RPMI8226 (cell line): ENCODE data around the gene RALA.
"Not testable (repeated sequence)": the region's sequence is repeated elsewhere in the genome, so short reads cannot be mapped to it uniquely, and the experiment has no call there.

Experiments used
- DNase-seq: peaks from one replicate; pipeline ENCODE4 v3.0.0-alpha.2; 2015

The RALA gene

DNA sequence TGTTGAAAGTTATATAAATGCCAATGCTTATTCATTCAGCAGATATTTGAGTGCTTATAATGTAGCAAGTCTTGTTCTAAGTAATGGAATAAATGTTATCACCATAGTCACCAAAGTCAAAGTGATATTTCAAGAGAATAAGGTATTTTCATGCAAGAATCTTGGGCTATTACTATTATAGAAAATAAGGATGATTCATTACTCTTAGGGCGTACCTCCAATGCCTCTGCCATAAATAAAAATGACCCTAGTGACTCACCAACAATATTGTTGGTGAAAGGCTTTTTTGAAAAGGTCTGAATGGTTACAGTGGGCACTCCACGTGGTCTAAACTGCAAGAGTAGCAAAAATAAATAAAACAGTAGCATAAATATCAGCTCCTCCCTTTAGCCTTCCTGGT is 68.4 kb downstream of the RALA start:
- no peak for DNase-seq

DNA sequence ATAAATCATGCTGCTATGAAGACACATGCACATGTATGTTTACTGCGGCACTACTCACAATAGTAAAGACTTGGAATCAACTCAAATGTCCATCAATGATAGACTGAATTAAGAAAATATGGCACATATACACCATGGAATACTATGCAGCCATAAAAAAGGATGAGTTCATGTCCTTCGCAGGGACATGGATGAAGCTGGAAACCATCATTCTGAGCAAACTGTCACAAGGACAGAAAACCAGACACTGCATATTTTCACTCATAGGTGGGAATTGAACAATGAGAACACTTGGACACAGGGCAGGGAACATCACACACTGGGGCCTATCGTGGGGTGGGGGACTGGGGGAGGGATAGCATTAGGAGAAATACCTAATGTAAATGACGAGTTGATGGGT is 69.7 kb downstream of the RALA start:
- DNase-seq, result not testable (repeated sequence)

DNA sequence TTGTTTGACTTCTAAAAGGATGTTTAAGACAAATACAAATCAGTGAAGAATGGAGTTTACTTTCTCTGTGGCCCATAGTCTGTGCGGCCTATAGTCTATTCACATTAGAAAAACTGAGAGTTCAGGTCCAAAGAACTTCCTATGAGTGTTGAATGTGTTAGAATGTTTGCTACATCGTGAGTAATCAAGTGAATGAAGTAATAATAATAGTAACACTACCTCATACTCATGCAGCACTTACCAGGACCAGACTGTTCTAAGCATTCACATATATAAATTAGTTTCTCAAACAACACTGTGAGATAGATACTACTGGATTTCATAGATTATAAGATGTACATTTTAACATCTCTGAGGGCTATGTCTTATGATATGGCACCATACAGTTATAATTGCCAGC is 70.4 kb downstream of the RALA start:
- no peak for DNase-seq

DNA sequence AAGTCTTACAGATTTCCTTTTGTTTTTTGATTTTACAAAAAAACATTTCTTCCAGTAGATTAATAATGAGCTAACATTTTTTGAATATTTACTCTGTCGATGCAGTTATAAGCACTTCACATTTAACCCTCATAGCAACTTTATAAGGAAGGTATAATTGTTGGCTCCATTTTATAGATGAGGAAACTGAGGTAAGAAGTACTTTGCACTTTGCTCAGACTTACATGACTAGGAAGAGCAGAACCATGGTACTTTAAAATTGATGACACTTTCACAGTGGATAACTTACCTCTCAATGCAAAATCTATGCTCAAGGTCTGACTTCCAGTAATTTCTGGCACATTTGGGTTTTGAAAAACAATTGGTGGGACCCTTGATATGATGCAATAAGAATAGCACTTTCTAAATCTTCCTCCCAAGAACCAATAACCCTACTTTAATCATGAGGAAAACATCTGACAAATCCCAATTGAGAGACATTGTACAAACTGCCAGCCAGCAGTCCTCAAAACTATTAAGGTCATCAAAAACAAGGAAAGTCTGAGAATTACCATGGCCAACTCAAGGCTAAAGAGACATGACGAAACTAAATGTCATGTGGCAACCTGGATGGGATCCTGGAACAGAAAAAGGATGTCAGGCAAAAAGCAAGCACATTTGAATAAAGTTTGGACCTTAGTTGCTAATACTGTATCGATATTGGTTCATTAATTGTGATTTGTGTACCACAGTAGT is 72.6 kb downstream of the RALA start:
- DNase-seq, result no peak

DNA sequence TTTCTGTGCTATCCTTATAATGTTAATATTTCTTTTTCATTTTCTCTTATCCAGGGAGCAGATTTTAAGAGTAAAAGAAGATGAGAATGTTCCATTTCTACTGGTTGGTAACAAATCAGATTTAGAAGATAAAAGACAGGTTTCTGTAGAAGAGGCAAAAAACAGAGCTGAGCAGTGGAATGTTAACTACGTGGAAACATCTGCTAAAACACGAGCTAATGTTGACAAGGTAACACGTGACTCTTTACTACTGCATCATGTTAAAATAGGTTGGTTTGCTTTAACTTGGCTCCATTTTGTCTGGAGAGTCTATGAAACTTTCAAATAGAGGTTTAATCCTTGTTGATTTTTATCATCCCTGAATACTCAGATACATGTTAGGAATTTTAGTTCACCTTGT is 73.3 kb downstream of the RALA start:
- DNase-seq, result no peak

DNA sequence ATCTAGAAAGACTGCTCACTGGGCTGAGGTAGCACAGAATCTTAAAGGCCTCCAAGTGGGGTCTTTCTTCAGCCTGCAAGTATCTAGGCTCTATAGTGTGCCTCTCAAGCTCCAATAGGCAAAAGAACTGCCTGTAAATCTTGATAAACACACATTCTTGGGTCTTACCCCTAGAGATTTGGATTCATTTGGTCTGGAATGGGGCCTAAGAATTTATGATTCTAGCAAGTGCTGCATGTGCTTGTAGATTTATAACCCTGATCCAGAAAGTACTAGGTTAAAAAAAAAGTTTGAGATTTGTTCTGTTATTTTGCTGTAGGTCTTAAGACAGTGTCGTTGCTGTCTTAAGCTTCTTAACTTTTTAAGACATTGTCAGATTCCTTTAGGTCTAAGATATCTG is 74.1 kb downstream of the RALA start:
- DNase-seq, result no peak

DNA sequence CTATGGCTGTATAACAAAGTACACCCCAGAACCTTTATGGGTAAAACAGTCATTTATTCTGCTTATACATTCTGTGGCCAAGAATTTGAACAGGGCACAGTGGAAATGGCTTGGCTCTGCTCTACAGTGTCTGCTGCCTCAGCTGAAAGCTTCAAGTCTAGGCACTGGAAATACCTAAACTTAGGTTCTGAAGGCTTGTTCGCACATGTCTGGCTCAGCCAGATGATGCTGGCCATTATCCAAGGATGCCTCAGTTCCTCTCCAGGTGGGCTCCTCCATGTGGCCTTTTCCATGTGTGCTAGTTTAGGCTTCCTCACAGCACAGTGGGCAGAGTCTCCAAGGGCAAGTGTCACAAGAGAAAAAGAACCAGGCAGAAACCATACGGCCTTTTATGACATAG is 76.8 kb downstream of the RALA start:
- no peak for DNase-seq

DNA sequence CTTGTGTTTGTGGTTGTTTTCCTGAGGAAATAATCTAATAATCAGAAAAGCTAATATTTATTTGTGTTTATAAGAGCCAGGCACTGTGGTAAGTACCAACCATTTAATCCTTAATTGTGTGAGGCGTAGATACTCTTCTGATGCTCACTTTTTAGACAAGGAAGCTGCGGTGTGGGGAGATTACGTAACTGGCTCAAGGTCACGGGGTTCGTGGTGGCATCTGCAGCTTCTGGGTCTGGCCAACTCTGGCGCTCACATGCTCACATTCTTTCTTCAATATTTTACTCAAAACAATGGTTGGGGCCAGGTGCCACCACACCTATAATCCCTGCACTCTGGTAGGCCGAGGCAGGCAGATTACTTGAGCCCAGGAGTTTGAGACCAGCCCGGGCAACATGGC is 77.6 kb downstream of the RALA start:
- no peak for DNase-seq

DNA sequence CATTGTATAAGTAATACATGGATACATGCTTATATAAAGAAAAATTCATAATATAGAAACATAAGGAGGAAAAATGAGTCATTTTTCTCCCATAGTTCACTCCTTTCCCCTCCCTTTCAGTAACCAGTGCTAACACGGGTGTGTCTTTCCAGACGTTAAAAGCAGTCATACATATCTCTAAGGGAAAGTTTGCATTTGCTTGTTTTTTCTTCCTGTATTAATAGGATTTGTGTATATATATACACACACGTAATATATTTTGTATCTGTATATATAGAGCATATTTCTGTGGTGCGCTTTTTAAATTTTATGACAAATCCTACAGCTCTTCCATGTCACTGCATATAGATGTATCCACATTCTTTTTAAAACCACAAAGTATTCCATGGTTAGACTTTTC is 78.8 kb downstream of the RALA start:
- DNase-seq, result no peak

DNA sequence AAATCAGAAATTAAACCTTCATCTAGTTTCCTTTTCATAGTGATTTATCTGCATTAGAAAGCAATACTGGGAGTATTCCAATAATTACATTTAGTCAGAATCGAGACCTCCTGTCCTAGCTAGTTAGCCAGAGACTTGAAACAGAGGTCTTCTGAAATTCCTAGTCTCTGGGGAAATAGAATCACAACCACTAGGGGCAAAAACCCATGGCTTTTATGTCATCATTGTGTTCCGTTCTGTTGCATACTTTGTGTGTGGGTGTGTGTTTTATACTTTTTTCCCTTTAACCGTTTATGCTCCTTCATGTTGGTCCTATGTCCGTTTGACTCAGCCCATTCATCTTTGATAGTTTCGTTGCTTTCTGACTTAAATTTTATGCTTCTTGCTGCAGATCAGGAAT is 79.8 kb downstream of the RALA start:
- no peak for DNase-seq

DNA sequence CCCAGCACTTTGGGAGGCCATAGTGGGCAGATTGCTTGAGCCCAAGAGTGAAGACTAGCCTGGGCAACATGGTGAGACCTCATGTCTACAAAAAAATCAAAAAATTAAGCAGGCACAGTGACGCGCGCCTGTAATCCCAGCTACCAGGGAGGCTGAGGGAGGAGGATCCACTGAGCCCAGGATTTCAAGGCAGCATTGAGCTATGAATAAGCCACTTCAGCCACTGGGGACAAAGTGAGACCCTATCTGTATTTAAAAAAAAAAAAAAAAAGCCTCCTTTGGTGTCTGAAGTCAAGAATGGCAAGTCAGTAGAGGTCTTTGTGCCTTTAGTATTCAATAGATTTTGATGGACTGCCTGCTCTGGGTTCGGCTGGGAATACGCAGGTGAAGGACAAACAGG is 85.7 kb downstream of the RALA start:
- DNase-seq, result no peak

DNA sequence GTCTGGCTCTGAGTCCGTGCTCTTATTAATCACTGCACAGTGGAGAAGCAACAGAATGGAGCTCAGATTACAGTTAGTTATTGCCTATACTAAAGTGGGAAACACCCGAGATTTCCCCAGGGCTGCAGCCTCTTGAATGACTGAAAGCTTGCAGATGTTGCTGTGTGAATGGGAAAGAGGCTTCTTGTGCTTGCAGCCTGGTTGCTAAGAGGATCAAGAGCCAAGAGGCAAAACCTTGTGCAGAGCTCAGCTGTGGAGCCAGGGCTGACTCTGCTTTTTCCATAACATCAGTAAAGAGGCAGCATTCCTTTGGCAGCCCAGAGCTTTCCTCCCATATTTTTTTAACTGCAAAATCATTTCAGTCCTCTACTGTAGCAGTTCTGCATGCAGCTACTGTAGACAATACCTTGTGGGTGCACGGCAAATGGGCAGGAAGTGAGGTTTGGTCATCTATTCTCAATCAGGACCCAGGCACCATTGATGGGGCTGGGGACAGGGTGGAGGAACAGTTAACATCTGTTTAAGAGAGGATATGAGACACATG is 86.5 kb downstream of the RALA start:
- DNase-seq, result no peak

DNA sequence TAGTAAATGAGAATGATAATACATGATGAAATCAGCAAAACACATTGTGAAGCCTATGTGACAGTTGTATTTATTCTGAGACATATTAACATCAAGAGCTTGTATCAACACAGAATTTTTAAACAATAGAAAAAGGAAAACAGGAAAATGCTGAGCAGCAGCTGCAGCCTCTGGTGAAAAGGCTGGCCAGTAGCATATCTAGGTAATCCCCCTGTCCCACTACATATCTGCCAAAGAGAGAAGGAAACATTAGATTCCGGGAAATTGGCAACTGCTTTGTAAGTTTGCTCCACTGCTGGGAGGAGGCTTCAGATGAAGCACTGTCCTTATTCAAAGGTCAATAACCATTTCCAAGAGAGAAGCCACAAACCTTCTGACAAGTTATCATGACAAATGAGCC is 89.4 kb downstream of the RALA start:
- DNase-seq, result no peak

DNA sequence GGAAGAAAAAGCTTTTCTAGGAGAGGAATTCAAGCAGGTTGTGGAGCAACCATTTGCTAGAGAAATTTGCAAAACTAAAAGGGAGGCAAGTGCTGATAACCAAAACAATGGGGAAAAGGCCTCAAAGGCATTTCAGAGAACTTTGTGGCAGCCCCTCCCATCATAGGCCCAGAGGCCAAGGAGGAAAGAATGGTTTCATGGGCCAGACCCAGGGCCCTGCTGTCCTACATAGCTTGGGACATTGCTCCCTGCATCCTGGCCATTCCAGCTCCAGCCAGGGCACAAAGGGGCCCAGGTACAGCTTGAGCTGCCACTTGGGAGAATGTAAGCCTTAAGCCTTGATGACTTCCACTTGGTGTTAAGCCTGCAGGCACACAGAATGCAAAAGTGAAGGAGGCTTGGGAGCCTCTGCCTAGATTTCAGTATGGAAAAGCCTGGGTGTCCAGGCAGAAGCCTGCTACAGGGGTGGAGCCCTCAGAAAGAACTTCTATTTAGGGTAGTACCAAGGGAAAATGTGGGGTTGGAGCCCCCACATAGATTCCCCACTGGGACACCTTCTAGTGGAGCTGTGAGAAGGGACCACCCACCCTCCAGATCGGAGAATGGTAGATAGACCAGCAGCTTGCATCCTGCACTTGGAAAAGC is 91.2 kb downstream of the RALA start:
- no peak for DNase-seq

DNA sequence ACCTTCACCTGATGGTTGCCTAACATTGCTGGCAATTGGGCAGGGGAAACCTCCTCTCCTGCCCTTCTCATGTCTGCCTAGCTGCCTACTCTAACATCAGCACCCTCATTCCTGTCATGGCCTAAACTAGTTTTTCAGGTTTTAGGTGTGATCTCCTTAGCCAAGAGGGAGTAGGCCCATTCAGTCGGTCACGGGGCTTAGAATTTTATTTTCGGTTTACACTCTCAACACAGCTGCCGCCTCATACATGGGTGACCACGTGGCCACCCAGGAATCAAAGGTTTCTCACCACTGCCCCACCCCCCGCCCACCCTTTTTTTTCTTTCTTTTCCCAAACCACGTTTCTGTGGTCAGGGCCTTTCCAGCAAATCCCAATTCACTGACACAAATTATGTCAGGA is 97.2 kb downstream of the RALA start:
- no peak for DNase-seq

DNA sequence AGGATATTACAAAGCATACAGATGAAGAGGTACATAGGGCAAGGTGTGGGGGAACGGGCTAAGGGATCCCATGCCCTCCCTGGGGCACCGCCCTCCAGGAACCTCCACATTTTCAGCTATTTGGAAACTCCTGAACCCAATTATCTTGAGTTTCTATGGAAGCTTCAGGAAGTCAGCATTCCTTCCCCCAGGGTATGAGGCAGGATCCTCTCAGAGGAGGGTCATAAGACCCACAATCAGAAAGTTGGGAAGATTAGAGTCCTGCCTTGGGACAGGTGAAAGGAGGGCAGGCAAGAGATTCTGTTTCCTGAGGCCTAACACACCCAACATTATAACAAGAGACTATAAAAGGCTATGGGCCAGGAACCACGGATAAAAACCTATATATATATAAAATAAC is 98.0 kb downstream of the RALA start:
- no peak for DNase-seq

DNA sequence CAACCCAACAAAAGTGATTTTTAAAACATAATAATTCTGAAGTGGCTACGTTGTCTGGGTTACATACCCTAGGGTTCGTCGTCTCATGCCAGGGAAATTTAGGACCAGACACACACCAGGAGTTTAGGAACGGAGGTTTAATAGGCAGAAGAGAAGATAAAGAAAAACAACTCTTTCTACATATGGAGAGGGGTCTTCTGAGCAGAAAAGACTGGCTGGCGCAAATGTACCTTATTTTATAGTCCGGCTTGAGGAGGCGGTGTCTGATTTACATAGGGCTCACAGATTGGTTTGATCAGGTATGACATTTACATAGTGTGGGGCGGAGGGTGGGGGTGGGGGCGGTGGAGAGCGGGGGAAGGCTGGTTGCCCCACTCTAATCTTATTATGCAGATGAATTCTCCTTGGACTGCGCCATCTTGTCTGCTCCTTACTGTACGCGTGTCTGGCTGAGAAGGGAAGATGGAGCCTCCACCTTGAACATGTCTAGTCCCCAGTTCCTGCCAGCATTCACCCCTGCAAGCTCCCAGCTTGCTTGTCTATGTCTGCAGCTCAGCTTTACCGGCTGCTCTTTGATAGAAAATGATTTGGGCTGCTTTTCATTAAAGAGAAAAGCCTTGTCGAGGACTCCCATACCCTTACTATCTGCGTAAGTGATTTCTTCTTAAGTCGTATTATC is 98.7 kb downstream of the RALA start:
- DNase-seq, result no peak

DNA sequence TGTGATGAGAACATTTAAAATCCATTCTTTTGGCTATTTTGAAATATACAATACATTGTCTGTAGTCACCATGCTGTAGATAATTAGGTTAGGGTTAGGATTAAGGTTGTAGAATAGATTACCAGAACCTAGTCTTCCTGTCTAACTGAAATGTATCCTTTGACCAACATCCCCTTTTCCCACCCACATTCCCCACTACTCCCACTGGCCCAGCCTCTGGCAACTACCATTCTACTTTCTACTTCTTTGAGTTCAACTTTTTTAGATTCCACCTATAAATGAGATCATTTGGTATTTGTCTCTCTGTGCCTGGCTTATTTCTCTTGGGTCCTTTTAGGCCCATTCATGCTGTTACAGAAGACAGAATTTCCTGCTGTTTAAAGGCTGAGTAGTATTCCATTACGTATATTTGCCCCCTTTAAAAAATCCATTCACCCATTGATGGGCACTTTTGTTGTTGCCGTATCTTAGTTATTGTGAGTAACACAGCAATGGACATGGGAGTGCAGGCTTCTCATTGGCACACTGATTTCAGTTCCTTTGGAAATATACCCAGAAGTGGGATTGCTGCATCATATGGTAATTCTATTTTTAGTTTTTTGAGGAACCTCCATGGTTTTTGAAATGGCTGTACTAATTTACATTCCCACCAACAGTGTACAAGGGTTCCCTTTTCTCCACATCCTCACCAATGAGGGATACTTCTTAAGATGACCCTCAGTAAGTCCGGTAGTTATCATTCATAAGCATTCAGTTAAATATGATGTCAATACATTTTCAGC is 104.0 kb downstream of the RALA start:
- no peak for DNase-seq

DNA sequence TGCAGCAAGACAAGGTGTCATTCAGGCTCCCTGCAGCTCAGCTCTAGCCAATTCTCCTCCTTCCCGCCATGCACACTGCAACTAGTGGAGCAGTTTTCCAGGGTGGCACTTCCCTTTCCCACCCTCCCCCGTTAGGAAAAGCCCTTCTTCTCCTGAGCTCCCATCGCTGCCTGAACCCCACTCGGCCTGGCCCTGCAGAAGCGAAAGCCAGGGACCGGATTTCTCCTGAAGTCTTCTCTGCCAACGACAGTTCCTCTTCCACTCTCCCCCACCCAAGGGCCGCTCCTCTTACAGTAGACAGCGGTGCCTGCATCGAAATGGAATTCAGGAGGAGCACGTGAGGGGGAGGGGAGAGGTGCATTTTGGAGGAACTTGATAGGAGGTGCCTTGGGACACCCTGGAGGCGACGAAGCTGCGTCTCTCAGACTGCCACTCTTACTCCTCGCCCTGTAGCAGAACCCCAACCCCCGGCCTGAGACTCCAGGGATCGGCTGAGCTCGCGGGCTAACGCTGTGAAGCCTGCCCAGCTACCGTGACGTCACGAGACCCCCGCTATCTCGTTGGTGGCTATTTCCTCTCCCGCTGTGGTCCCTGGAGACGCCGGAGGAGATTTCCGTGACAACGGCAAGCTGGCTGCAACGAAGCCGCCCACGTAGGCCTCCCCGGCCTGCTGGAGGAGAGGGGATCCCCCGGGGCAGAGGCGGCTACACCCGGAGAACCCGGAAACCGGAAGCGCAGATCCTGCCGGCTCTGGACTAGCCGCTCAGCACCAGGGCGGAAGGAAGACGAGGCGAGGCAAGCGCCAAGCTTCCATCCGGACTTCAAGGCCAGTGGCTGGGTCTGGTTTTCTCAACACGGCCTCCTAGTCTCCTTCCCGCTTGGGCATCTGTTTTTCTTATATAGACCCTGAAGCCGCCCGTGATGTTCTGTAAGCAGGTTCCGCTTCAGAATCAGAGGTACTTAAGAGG is 109.7 kb downstream of the RALA start:
- peak; percentile 95 for DNase-seq

DNA sequence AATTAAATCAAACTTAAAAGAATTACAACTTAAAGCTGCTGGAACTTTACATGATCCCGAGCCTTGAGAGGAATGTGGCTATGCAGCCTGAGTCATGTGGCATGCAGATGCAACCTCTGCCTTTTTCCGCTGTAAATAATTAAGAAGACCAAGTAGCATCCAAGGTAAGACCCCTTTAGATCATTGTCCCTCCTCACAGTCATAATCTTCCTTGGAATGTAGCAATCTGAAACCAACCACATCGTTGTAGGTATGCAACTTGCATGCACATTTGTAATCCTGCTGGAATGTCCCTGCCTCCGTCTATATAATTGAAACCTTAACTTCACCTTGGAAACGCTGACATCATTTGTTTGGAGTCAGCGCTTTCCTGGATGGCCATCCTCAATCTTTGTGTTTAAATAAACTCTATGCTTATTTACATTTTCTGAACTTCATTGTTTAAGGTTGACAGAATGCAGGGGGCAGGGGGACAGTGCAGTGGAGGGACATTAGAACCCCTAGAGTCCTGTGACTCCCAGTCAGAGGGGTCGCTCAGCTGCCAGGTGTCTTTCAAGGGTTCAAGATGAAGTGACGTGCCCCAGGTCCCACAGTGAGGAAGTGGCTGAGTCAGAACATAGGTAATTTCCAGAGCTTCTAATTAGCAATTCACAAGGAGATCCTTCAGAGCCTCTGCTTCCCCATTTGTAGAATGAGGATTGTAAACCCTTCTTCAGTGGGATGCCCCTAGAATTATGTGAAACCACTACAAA is 110.7 kb downstream of the RALA start:
- DNase-seq, result peak; percentile 16

DNA sequence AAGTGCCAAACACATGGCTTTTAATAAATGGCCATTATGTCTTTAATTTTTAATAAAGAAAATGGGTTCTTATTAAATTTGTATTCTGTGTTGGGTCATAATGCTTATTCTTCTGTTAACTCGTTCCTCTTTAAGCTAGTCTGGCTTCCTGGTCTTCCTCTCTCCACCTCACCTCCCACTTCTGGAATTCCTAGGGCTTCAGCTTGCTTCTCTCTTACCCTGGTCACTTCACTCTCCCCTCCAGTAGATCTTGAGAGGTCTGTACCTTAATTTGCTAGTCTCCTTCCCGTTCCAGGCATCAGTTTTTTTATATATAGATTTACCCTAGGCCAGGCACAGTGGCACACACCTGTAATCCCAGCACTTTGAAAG is 111.2 kb downstream of the RALA start:
- no peak for DNase-seq
